NCI-H2196 treated with DMSO at 0.1 percent for 48 hours (cell line): ENCODE measurements around the gene TRPT1.
A peak's percentile ranks its signal among the peaks of the same experiment; 100 is the strongest.

Experiments
- DNase-seq: peaks from one replicate; lab custom pipeline; 2025; ENCODE audit not compliant: unreplicated experiment; lab: John Stamatoyannopoulos, UW

Gene TRPT1

GRCh38 chr11:64245797-64246620 lies 20.0 kb upstream of the TRPT1 start:
- DNase-seq = peak; percentile 37

GRCh38 chr11:64245401-64245796 lies 19.4 kb upstream of the TRPT1 start:
- peak; percentile 30 for DNase-seq

- no peak for DNase-seq
Measured at GRCh38 chr11:64244966-64245365, 19.0 kb upstream of the TRPT1 start.

- DNase-seq = no peak
Measured at GRCh38 chr11:64244107-64244506, 18.1 kb upstream of the TRPT1 start.

- DNase-seq = no peak
Measured at GRCh38 chr11:64243236-64243854, 17.4 kb upstream of the TRPT1 start.

- no peak for DNase-seq
Measured at GRCh38 chr11:64241491-64242374, 15.7 kb upstream of the TRPT1 start.

- peak; percentile 94 for DNase-seq
Measured at GRCh38 chr11:64241241-64241490, 15.2 kb upstream of the TRPT1 start.

GRCh38 chr11:64240435-64241240 lies 14.7 kb upstream of the TRPT1 start, which contains the start of gene FKBP2:
Gene FKBP2 (plus strand): TSS chr11:64241095. CDS start chr11:64242388, 1,293 bp downstream.
- peak; percentile 95 for DNase-seq

GRCh38 chr11:64239662-64240434 lies 13.9 kb upstream of the TRPT1 start:
- DNase-seq = no peak

GRCh38 chr11:64238999-64239398 lies 13.0 kb upstream of the TRPT1 start:
- DNase-seq = no peak

- DNase-seq = no peak
Measured at GRCh38 chr11:64238076-64238475, 12.1 kb upstream of the TRPT1 start.

- DNase-seq = peak; percentile 95
Measured at GRCh38 chr11:64237484-64237951, 11.5 kb upstream of the TRPT1 start.

- DNase-seq = no peak
Measured at GRCh38 chr11:64235437-64236161, 9.6 kb upstream of the TRPT1 start.

GRCh38 chr11:64234647-64235379 lies 8.8 kb upstream of the TRPT1 start:
- no peak for DNase-seq

GRCh38 chr11:64233913-64234586 lies 8.1 kb upstream of the TRPT1 start, which contains the start of gene VEGFB:
Gene VEGFB (plus strand): TSS chr11:64234584. CDS start chr11:64234834, 250 bp downstream.
- DNase-seq = no peak

GRCh38 chr11:64232967-64233315 lies 7.0 kb upstream of the TRPT1 start:
- no peak for DNase-seq

- DNase-seq = no peak
Measured at GRCh38 chr11:64232182-64232966, 6.4 kb upstream of the TRPT1 start.
